ENCODE data around the gene TCN1. TPM values are rescaled to one million over a fixed set of nuclear protein-coding genes. Genes with fewer than 3 reads are reported as not detected.

The TCN1 gene
- total and polyA plus RNA-seq, 2 of the 8 experiments (the other 6 are each of a cell fraction or from before 2014, with no cell fraction given), result not detected

GRCh38 chr11:59900366-59901126 is 34.3 kb upstream of the TCN1 start (continued):
- TF ChIP-seq RAD21 (IDR thresholded peaks at IDR 0.05 in 1 of 2, conservative IDR thresholded peaks at IDR 0.05 in 1 of 2; ENCODE audit: low read depth in 2 of 2, low read length in 2 of 2) (no peak), RXRA (IDR thresholded peaks at IDR 0.05; ENCODE audit: insufficient read depth, low read depth, low read length) (no peak), CEBPB (IDR thresholded peaks at IDR 0.05; ENCODE audit: low read depth, low read length) (no peak), E2F6 (IDR thresholded peaks at IDR 0.05) (no peak)

All from H1 (cell line).